Thyroid gland (tissue), 4 donors: Measurements from ENCODE around the gene TRIOBP.

Experiments
- CTCF ChIP-seq, 6 experiments: fragments of 200-600 bp in 3 of 6; fragments of 450-650 bp in 3 of 6; sonication (generic) in 3 of 6; IDR thresholded peaks; one replicate each; pipeline ENCODE4 v1.5.1; 2016 to 2019; ENCODE audit warnings: antibody characterized with exemption in 6 of 6, mild to moderate bottlenecking in 2 of 6, inconsistent platforms in 1 of 6, moderate library complexity in 1 of 6
- POLR2A ChIP-seq, 2 donors: fragments of 450-650 bp; IDR thresholded peaks; one replicate each; pipeline ENCODE4 v1.6.1; 2017; ENCODE audit warnings: antibody characterized with exemption in 2 of 2, mild to moderate bottlenecking in 2 of 2, moderate library complexity in 1 of 2

GRCh38 chr22:37748659-37749058 lies 51.8 kb downstream of the TRIOBP start:
- TF ChIP-seq CTCF (IDR thresholded peaks at IDR 0.05) (no peak), POLR2A (IDR thresholded peaks at IDR 0.05) (no peak)
